OCI-LY1 (cell line): ENCODE results near the gene COP1.

Experiments
- H2AFZ ChIP-seq: fragments of 200-600 bp; sonication (generic), shearing (Covaris generic); 2 replicates; pipeline ENCODE4 v1.6.0; 2014; ENCODE audit warnings: antibody characterized with exemption, mild to moderate bottlenecking, low read length
- H3F3A ChIP-seq: fragments of 200-600 bp; sonication (generic), shearing (Covaris generic); 2 replicates; pipeline ENCODE4 v1.6.0; 2014; ENCODE audit warnings: mild to moderate bottlenecking, antibody characterized with exemption, low read length, moderate library complexity; ENCODE audit not compliant: insufficient read depth
- H3K27ac ChIP-seq: fragments of 200-600 bp; sonication (generic); 2 replicates; pipeline ENCODE4 v1.5.1; 2014; ENCODE audit warnings: low read length, mixed run types, mild to moderate bottlenecking, low read depth; ENCODE audit not compliant: poor library complexity, severe bottlenecking
- H3K27me3 ChIP-seq: fragments of 200-600 bp; sonication (generic); 2 replicates; pipeline ENCODE4 v1.6.0; 2014; ENCODE audit warnings: antibody characterized with exemption, mild to moderate bottlenecking, low read length, moderate library complexity; ENCODE audit not compliant: insufficient read depth
- H3K36me3 ChIP-seq: fragments of 200-600 bp; sonication (generic); 2 replicates; pipeline ENCODE4 v1.6.1; 2014; ENCODE audit warnings: mild to moderate bottlenecking, antibody characterized with exemption, low read length, moderate library complexity, mixed read lengths; ENCODE audit not compliant: insufficient read depth
- H3K4me1 ChIP-seq: fragments of 200-600 bp; sonication (generic); 2 replicates; pipeline ENCODE4 v1.5.1; 2014; ENCODE audit warnings: mild to moderate bottlenecking, low read length, moderate library complexity; ENCODE audit not compliant: insufficient read depth, severe bottlenecking
- H3K4me2 ChIP-seq: fragments of 200-600 bp; sonication (generic), shearing (Covaris generic); 2 replicates; pipeline ENCODE4 v1.6.1; 2014; ENCODE audit warnings: low read length
- H3K4me3 ChIP-seq: fragments of 200-600 bp; sonication (generic); 2 replicates; pipeline ENCODE4 v1.5.1; 2014; ENCODE audit warnings: low read length, low read depth, mild to moderate bottlenecking, mixed read lengths; ENCODE audit not compliant: poor library complexity, severe bottlenecking
- H3K79me2 ChIP-seq: fragments of 200-600 bp; shearing (Covaris generic); 2 replicates; pipeline ENCODE4 v1.6.1; 2016; ENCODE audit warnings: mixed run types, low read length, mixed read lengths; ENCODE audit not compliant: insufficient read depth
- H3K9ac ChIP-seq: fragments of 200-600 bp; sonication (generic), shearing (Covaris generic); 2 replicates; pipeline ENCODE4 v1.6.1; 2014; ENCODE audit warnings: mild to moderate bottlenecking, low read length, mixed read lengths
- H3K9me2 ChIP-seq: fragments of 200-600 bp; sonication (generic), shearing (Covaris generic); 2 replicates; pipeline ENCODE4 v1.6.1; 2014; ENCODE audit warnings: low read depth, mild to moderate bottlenecking, low read length, mixed read lengths
- H3K9me3 ChIP-seq: fragments of 200-600 bp; shearing (Covaris generic); 2 replicates; pipeline ENCODE4 v1.6.1; 2014; ENCODE audit warnings: low read length, mixed read lengths
- H4K20me1 ChIP-seq: fragments of 200-600 bp; sonication (generic), shearing (Covaris generic); 2 replicates; pipeline ENCODE4 v1.6.0; 2016; ENCODE audit warnings: mild to moderate bottlenecking, low read length; ENCODE audit not compliant: insufficient read depth
- CTCF ChIP-seq: fragments of 200-600 bp; sonication (generic), shearing (Covaris generic); IDR thresholded peaks from 2 replicates; pipeline ENCODE4 v1.5.1; 2017; ENCODE audit warnings: mild to moderate bottlenecking, antibody characterized with exemption, low read length, moderate library complexity, mixed read lengths
- EZH2 ChIP-seq: fragments of 200-600 bp; sonication (generic), shearing (Covaris generic); IDR thresholded peaks from 2 replicates; pipeline ENCODE4 v1.8.0; 2017; ENCODE audit warnings: borderline replicate concordance, mixed run types, mild to moderate bottlenecking, antibody characterized with exemption, low read length, moderate library complexity, mixed read lengths

Gene COP1

GRCh38 chr1:176225911-176226310, 18.8 kb upstream of the COP1 start:
- Histone ChIP-seq H3K27ac (no peak overlapping the region), H3K9ac (no peak overlapping the region), H3K4me1 (no peaks in the 10 kb centered on the region), H4K20me1 (no peaks in the 10 kb centered on the region), H3K4me2 (no peak overlapping the region), H3K9me2 (no peaks in the 10 kb centered on the region), H3F3A (no peaks in the 10 kb centered on the region), H3K36me3 (no peaks in the 10 kb centered on the region), H3K27me3 (no peaks in the 10 kb centered on the region), H3K9me3 (no peaks in the 10 kb centered on the region), H2AFZ (no peak overlapping the region), H3K4me3 (no peak overlapping the region), H3K79me2 (no peaks in the 10 kb centered on the region)
- TF ChIP-seq EZH2 (no peak), CTCF (no peak)

- Histone ChIP-seq H3K9me2 (no peaks in the 10 kb centered on the region), H3K9me3 (no peaks in the 10 kb centered on the region), H3K9ac (no peak overlapping the region), H3K79me2 (no peaks in the 10 kb centered on the region), H3K36me3 (no peaks in the 10 kb centered on the region), H3K4me1 (no peaks in the 10 kb centered on the region), H3K27me3 (no peaks in the 10 kb centered on the region), H2AFZ (no peak overlapping the region), H3K4me2 (no peak overlapping the region), H3K27ac (no peak overlapping the region), H4K20me1 (no peaks in the 10 kb centered on the region), H3K4me3 (no peak overlapping the region), H3F3A (no peaks in the 10 kb centered on the region)
- TF ChIP-seq CTCF (no peak), EZH2 (no peak)
Observed at GRCh38 chr1:176225479-176225875, 18.4 kb upstream of the COP1 start.

- no peak overlapping the region for H3K4me3 ChIP-seq
Observed at GRCh38 chr1:176222196-176222595, 15.1 kb upstream of the COP1 start.

GRCh38 chr1:176220100-176220689, 13.1 kb upstream of the COP1 start:
- Histone ChIP-seq H3K36me3 (no peaks in the 10 kb centered on the region), H3K9ac (no peak overlapping the region), H3K4me2 (no peak overlapping the region), H3K9me3 (no peaks in the 10 kb centered on the region), H3K4me3 (no peak overlapping the region), H2AFZ (no peak overlapping the region), H3K27ac (no peak overlapping the region), H4K20me1 (no peaks in the 10 kb centered on the region), H3K4me1 (no peaks in the 10 kb centered on the region), H3F3A (no peaks in the 10 kb centered on the region), H3K79me2 (no peaks in the 10 kb centered on the region), H3K9me2 (no peaks in the 10 kb centered on the region), H3K27me3 (no peaks in the 10 kb centered on the region)
- TF ChIP-seq EZH2 (no peak), CTCF (no peak)

More at GRCh38 chr1:176222196-176222595, 15.1 kb upstream of the COP1 start:
- H3K9me3 ChIP-seq = no peaks in the 10 kb centered on the region
- H3K4me2 ChIP-seq = no peak overlapping the region
- H3K9me2 ChIP-seq = no peaks in the 10 kb centered on the region
- H3K27ac ChIP-seq = no peak overlapping the region
- no peaks in the 10 kb centered on the region for H3K27me3 ChIP-seq
- no peaks in the 10 kb centered on the region for H3F3A ChIP-seq
- H4K20me1 ChIP-seq = no peaks in the 10 kb centered on the region
- no peak for TF ChIP-seq EZH2
- H3K79me2 ChIP-seq = no peaks in the 10 kb centered on the region
- H3K36me3 ChIP-seq = no peaks in the 10 kb centered on the region
- no peaks in the 10 kb centered on the region for H3K4me1 ChIP-seq
- H3K9ac ChIP-seq = no peak overlapping the region
- H2AFZ ChIP-seq = no peak overlapping the region
